GM10248 (cell line): Measurements from ENCODE around the gene OLR1.
"Not testable (repeated sequence)": the region's sequence is repeated elsewhere in the genome, so short reads cannot be mapped to it uniquely, and the experiment has no call there.

Experiments used
- CTCF ChIA-PET: fragments of 300-600 bp; sonication (Branson Sonifier 250); formaldehyde crosslinking; extraction: SDS; loops from one replicate; lab custom pipeline; 2021; ENCODE audit warnings: antibody characterized with exemption; lab: Yijun Ruan, JAX
- POLR2A ChIA-PET: fragments of 350-650 bp; sonication (Branson Sonifier 250); formaldehyde crosslinking; extraction: SDS; loops from one replicate; lab custom pipeline; 2020; ENCODE audit warnings: antibody characterized with exemption; lab: Yijun Ruan, JAX
- DNase-seq: peaks from one replicate; pipeline ENCODE4 v3.0.0; 2012; ENCODE audit errors: extremely low spot score
- CTCF ChIP-seq: IDR thresholded peaks from 2 replicates; pipeline ENCODE4 v1.5.1; 2012; ENCODE audit warnings: mild to moderate bottlenecking, low read depth; ENCODE audit errors: extremely low read depth, missing control alignments, control extremely low read depth

The OLR1 gene

GRCh38 chr12:10210225-10210624, 38.3 kb upstream of the OLR1 start:
- ChIA-PET CTCF (interaction anchor here (0.7 kb wide), 1 partner anchor 19 kb away, joined by 3 read pairs; no protein-coding TSS in a partner anchor), POLR2A (no interaction called here)
- no peak for TF ChIP-seq CTCF
- no peak for DNase-seq

- TF ChIP-seq CTCF = no peak
- ChIA-PET CTCF (no interaction called here), POLR2A (no interaction called here)
- DNase-seq = no peak
Observed at GRCh38 chr12:10207136-10207535, 35.2 kb upstream of the OLR1 start.

GRCh38 chr12:10205220-10205807, 33.4 kb upstream of the OLR1 start:
- ChIA-PET CTCF (interaction anchor here (0.9 kb wide), 1 partner anchor 10 kb away, joined by 3 read pairs; no protein-coding TSS in a partner anchor), POLR2A (no interaction called here)
- no peak for DNase-seq
- no peak for TF ChIP-seq CTCF

- CTCF ChIA-PET = interaction anchor here (0.9 kb wide), 1 partner anchor 9 kb away, joined by 3 read pairs; no protein-coding TSS in a partner anchor
- POLR2A ChIA-PET, DNase-seq: not testable (repeated sequence)
Observed at GRCh38 chr12:10204495-10204894, 32.6 kb upstream of the OLR1 start.

GRCh38 chr12:10197879-10198278, 25.9 kb upstream of the OLR1 start:
- TF ChIP-seq CTCF = no peak
- no peak for DNase-seq
- ChIA-PET CTCF (interaction anchor here (0.9 to 1.4 kb wide), 2 partner anchors 38 to 45 kb away, joined by 3 to 4 read pairs; no protein-coding TSS in a partner anchor), POLR2A (no interaction called here)

GRCh38 chr12:10196210-10196609, 24.3 kb upstream of the OLR1 start:
- DNase-seq = peak; percentile 40
- CTCF ChIA-PET = interaction anchor here (1.2 to 9.6 kb wide), 2 partner anchors 42 to 44 kb away, joined by 3 to 63 read pairs; no protein-coding TSS in a partner anchor
- TF ChIP-seq CTCF = no peak
- POLR2A ChIA-PET = interaction anchor here (0.7 kb wide), 1 partner anchor 1063 kb away, joined by 4 read pairs; no protein-coding TSS in a partner anchor

DNA sequence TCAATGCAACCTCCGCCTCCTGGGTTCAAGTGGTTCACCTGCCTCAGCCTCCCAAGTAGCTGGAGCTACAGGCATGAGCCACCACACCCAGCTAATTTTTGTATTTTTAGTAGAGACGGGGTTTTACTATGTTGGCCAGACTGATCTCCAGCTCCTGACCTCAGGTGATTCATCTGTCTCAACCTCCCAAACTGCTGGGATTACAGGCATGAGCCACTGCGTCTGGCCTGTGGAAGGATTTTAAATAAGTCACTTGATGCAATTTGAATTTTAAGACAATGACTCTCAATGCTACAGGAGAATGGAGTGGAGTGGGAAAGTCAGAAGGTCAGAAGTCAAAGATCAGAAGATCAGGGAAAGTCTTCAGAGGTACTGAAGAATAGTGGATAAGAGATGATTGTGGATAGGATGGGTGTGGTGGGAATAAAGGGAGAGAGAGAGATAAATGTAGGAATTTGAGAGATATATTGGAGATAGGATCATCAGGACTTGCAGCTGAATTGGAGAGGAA, 22.3 kb upstream of the OLR1 start:
- TF ChIP-seq CTCF = no peak
- DNase-seq = no peak
- POLR2A ChIA-PET = interaction anchor here (0.6 kb wide), 1 partner anchor 1638 kb away, joined by 3 read pairs; no protein-coding TSS in a partner anchor
- CTCF ChIA-PET = interaction anchor here (1.1 to 9.6 kb wide), 6 partner anchors 14 to 136 kb away, joined by 3 to 63 read pairs (median 4); no protein-coding TSS in a partner anchor
